Right lobe of liver (tissue), 6 donors: Measurements from ENCODE around the gene NDUFC2. TPM values are rescaled to one million over a fixed set of nuclear protein-coding genes. Genes with fewer than 3 reads are reported as not detected.

Experiments used
- ATAC-seq, 4 donors: fragments of 200-7000 bp; cut with Tn5 transposase; one replicate each; pipeline ENCODE4 v1.9.1; 2020; ENCODE audit warnings: mild to moderate bottlenecking in 4 of 4, moderate library complexity in 4 of 4
- DNase-seq, 3 donors: peaks; one replicate each; pipeline ENCODE4 v3.0.0-alpha.2; 2020
- H3K27ac ChIP-seq, 3 donors: fragments of 200-600 bp; one replicate each; pipeline ENCODE4 v1.8.0; 2022
- H3K27me3 ChIP-seq, 2 donors: fragments of 200-600 bp; one replicate each; pipeline ENCODE4 v1.8.0; 2022
- H3K36me3 ChIP-seq, 4 donors: fragments of 200-600 bp; sonication (generic) in 1 of 4; one replicate each; pipeline versions ENCODE4 v1.5.1 to v1.8.0; 2017 to 2022; ENCODE audit warnings: control low read depth in 1 of 4
- H3K4me1 ChIP-seq, 4 donors: fragments of 200-600 bp; sonication (generic) in 1 of 4; one replicate each; pipeline versions ENCODE4 v1.5.1 to v1.8.0; 2017 to 2022; ENCODE audit warnings: control low read depth in 1 of 4
- H3K4me3 ChIP-seq, 3 donors: fragments of 200-600 bp; one replicate each; pipeline ENCODE4 v1.8.0; 2022
- H3K9me3 ChIP-seq, 4 donors: fragments of 200-600 bp; sonication (generic) in 1 of 4; one replicate each; pipeline versions ENCODE4 v1.5.1 to v1.8.0; 2017 to 2022; ENCODE audit warnings: control low read depth in 1 of 4
- POLR2A ChIP-seq: fragments of 450-650 bp; IDR thresholded peaks from one replicate; pipeline ENCODE4 v1.6.1; 2017; ENCODE audit warnings: antibody characterized with exemption, mild to moderate bottlenecking
- WGBS: methylation state at CpG from one replicate; pipeline ENCODE4 v1.1.6; 2018; ENCODE audit warnings: low coverage, low lambda C conversion rate; ENCODE audit not compliant: insufficient coverage; ENCODE audit errors: missing lambda C conversion rate; 5-methylcytosine and 5-hydroxymethylcytosine counted together
- intact Hi-C, 2 donors: fragments of 100-400 bp; cut with DNase I; formaldehyde crosslinking; loops; one replicate each; pipeline versions ENCODE4 v1.11.2 to v1.14.1; 2022
- long read RNA-seq: library from polyadenylated mRNA; unstranded; transcript quantifications from one replicate; pipeline ENCODE4 v2.0.0, GENCODE V29; 2019
- total RNA-seq, 6 experiments: library from RNA; depleted of rRNA in 2 of 6; stranded (reverse); fragments of >200 nt in 2 of 6; fragmentation: NEBNext Ultra II Directional in 3 of 6; extraction: Animal tissue kit (Norgen Biotek cat#: 25700) in 3 of 6; gene quantifications; one replicate each; pipeline versions ENCODE4 v1.1.0 to v1.2.4, GENCODE V29; 2016 to 2023
- TF ChIP-seq, protein P1 (sequence below), 4 donors: fragments of 200-600 bp in 3 of 4; fragments of 450-650 bp in 1 of 4; IDR thresholded peaks; one replicate each; pipeline versions ENCODE4 v1.5.1 to v1.8.0; 2016 to 2022; ENCODE audit warnings: antibody characterized with exemption in 4 of 4, mild to moderate bottlenecking in 2 of 4
- donor health status: DM: no; HTN: yes; CAD: no.
- donor health status: DM: no; HTN: no; CAD: no.
- donor health status: DM: no; HTN: no; CAD: no.
- donor health status: DM: no; HTN: yes; CAD: no.
- donor health status: DM: no; HTN: yes; CAD: no.

Gene NDUFC2
- 100 to 1,000 TPM; 105 to 265 (median 183) TPM for total RNA-seq
- long read RNA-seq, transcript NDUFC2-201 (3 exons, 2,518 nt): major isoform, 118 of 124 reads
- long read RNA-seq, partial matches to known transcripts: 2 of 124 reads
- long read RNA-seq, other reads (novel, unspliced or antisense): 1 of 124 reads

DNA sequence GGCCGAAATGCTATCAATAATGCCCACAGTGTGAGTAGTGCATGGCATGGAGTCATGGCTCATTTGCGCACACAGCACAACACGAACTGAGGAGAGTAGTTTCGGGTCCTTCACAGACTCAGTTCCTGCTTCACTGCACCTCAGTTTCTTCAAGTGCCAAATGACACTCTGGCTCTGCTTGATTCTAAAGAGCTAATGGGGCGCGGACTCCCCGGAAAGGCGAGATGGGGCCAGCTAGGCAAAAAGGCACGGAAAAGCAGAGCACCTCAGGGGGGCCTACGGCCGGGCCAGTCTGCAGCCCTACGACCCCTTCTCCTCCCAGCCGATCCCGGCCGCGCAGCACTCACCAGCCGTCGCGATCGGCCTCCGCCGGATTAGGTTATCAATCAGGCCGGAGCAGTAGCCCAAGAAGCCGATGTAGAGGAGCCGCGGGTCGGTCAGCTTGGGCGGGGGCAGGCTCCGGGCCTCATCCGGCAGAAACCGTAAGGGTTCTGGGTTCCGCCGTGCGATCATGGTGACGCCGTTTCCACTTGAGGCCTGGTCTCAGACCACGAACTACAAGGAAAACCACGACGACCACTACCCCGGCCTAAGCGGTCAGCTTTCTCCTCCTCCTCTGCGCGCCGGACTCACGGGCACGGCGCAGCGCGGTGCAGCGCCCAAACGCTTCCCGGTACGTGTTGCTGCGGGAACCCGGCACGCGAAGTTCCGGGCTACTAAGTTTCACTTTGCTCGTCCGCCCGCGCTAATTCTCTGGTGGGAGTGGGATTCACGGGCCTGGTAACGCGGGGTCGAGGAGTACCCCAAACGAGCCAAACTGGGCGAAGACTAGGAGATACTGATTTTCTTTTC is at the start of gene NDUFC2:
Gene NDUFC2, minus strand, starts transcription at position 631 of the 852 bp plus-strand sequence. Its CDS starts 118 bp downstream, at position 513.
- ATAC-seq (peak; percentile 96 to 98 (median 96)), DNase-seq (peak; percentile 78 to 83 (median 79))
- WGBS: 0% methylated on average over 16 of the region's 68 CpGs
- Histone ChIP-seq H3K36me3 (no peaks in the 10 kb centered on the region), H3K27me3 (no peaks in the 10 kb centered on the region), H3K27ac (peak within 1 kb of the TSS; percentile 79 to 88 (median 88)), H3K4me3 (peak within 1 kb of the TSS; percentile 78 to 98 (median 82)), H3K9me3 (no peaks in the 10 kb centered on the region), H3K4me1 (peaks cover 0 to 43% (median 16%) of the 10 kb centered on the region in 4 donors)
- TF ChIP-seq POLR2A: peak; percentile 69
- TF ChIP-seq, protein P1, sequence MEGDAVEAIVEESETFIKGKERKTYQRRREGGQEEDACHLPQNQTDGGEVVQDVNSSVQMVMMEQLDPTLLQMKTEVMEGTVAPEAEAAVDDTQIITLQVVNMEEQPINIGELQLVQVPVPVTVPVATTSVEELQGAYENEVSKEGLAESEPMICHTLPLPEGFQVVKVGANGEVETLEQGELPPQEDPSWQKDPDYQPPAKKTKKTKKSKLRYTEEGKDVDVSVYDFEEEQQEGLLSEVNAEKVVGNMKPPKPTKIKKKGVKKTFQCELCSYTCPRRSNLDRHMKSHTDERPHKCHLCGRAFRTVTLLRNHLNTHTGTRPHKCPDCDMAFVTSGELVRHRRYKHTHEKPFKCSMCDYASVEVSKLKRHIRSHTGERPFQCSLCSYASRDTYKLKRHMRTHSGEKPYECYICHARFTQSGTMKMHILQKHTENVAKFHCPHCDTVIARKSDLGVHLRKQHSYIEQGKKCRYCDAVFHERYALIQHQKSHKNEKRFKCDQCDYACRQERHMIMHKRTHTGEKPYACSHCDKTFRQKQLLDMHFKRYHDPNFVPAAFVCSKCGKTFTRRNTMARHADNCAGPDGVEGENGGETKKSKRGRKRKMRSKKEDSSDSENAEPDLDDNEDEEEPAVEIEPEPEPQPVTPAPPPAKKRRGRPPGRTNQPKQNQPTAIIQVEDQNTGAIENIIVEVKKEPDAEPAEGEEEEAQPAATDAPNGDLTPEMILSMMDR (IDR thresholded peaks at IDR 0.05): no peak
- intact Hi-C loops: no loop called here

DNA sequence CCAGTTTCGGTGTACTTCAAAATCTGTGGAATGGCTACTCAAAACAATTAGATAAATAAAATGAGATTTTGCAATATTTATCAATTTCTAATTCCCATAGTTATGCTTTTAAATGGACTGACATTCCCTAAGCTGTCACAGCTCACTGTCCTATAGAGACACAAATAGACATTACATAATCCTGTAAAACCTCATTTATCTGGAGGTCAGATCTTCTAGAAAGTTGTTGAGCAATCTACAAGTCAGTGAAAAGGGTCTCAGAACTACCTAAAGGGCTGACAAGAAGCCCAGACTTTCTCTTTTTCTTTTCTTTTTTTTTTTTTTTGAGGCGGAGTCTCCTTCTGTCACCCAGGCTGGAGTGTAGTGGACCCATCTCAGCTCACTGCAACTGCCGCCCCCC is 47.7 kb upstream of the NDUFC2 start:
- WGBS: 88% methylated on average over 3 of the region's 3 CpGs
- no peak for TF ChIP-seq POLR2A
- TF ChIP-seq, protein P1 (IDR thresholded peaks at IDR 0.05): no peak
- Histone ChIP-seq H3K27me3 (no peaks in the 10 kb centered on the region), H3K4me1 (no peaks in the 10 kb centered on the region), H3K36me3 (peaks cover 0 to 1% (median 0%) of the 10 kb centered on the region in 4 donors), H3K9me3 (no peaks in the 10 kb centered on the region), H3K4me3 (no peak overlapping the region), H3K27ac (no peak overlapping the region)
- intact Hi-C loops: no loop called here
- peak in 1 of 4 donors; percentile 77 for ATAC-seq
- DNase-seq: no peak

DNA sequence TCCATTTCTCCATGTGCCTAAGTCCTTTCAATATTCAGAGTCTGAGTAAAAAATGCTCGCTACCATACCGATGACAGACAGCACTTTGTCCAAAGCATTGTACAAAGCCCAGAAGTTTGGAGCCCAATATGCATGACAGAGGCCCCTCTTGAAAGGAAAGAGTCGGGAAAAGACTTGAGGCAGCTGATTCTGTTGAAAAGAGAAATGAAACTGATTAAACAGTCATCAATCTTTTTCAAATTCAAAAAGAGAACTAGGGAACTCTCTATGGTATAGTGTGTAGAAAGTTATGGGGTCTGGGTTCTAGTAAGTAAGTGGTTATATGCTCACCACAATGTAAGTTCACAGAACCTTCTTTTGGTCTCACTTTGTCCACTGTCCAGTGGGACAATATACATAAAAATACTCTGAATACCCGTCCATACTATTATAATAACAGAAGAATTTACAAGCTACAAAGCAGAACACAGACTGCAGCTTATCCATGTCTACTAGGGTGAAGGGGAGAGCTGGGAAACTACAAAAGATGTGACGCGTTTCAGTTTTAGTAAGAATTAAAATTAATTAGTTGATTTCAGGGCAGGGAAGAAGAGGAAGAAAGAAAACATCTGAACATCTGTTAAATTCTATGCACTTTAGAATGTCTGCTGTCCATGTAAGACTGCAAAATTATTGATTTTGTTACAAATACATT is 33.1 kb upstream of the NDUFC2 start:
- WGBS: 89% methylated on average over 6 of the region's 6 CpGs
- H3K9me3 ChIP-seq: no peaks in the 10 kb centered on the region
- no peaks in the 10 kb centered on the region for H3K27me3 ChIP-seq
- H3K36me3 ChIP-seq: peaks cover 0 to 7% (median 0%) of the 10 kb centered on the region in 4 donors
- no peak overlapping the region for H3K27ac ChIP-seq
- no peaks in the 10 kb centered on the region for H3K4me1 ChIP-seq
- intact Hi-C loops: no loop called here
- TF ChIP-seq, protein P1 (IDR thresholded peaks at IDR 0.05): no peak
- TF ChIP-seq POLR2A: no peak
- no peak overlapping the region for H3K4me3 ChIP-seq
- ATAC-seq (no peak), DNase-seq (no peak)

DNA sequence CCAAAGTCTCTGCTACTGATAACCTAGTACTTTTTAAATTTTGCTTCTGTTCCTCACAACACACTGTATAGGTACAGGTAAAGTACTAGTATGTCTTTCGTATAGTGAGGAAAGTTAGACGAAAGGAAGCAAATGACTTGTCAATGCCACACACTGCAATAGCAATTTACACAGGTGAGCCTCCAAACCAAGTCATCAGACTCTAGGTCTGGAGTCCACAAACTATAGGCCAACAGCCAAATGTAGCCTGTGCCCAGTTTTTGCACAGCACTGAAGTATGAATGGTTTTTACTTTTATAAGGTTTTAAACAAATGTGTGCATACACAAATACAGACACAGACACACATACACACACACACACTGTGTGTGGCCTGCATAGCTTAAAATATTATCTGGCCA is 31.6 kb upstream of the NDUFC2 start:
- 33% methylated on average over 2 of the region's 2 CpGs for WGBS
- Histone ChIP-seq H3K27ac (no peak overlapping the region), H3K4me1 (no peaks in the 10 kb centered on the region), H3K27me3 (no peaks in the 10 kb centered on the region), H3K4me3 (no peak overlapping the region), H3K36me3 (peaks cover 0 to 7% (median 0%) of the 10 kb centered on the region in 4 donors), H3K9me3 (no peaks in the 10 kb centered on the region)
- intact Hi-C loops: no loop called here
- DNase-seq: no peak
- no peak for TF ChIP-seq POLR2A
- TF ChIP-seq, protein P1 (IDR thresholded peaks at IDR 0.05): no peak
- peak; percentile 79 to 91 (median 84) for ATAC-seq
